Gastrocnemius medialis (tissue), 4 donors: ENCODE results near the gene TEF. TPM values are rescaled to one million over a fixed set of nuclear protein-coding genes. Genes with fewer than 3 reads are reported as not detected.

ENCODE experiments used
- ATAC-seq, 2 donors: fragments of 150-250 bp; one replicate each; pipeline ENCODE4 v1.9.1; 2016
- DNase-seq, 2 donors: peaks; one replicate each; pipeline ENCODE4 v3.0.0-alpha.2; 2019
- H3K27ac ChIP-seq, 4 donors: fragments of 200-600 bp; sonication (generic); 1 replicate in 1 of 4; 2 replicates in 3 of 4; pipeline ENCODE4 v1.5.1; 2016 to 2018; ENCODE audit warnings: mild to moderate bottlenecking in 2 of 4, moderate library complexity in 1 of 4
- H3K27me3 ChIP-seq, 3 donors: fragments of 200-600 bp; sonication (generic) in 2 of 3; 1 replicate in 1 of 3; 2 replicates in 2 of 3; pipeline versions ENCODE4 v1.5.1 to v1.6.0; 2016 to 2019; ENCODE audit warnings: mild to moderate bottlenecking in 1 of 3, moderate library complexity in 1 of 3
- H3K36me3 ChIP-seq, 2 donors: fragments of 200-600 bp; sonication (generic) in 1 of 2; one replicate each; pipeline ENCODE4 v1.5.1; 2017 to 2018
- H3K4me1 ChIP-seq, 2 donors: fragments of 200-600 bp; sonication (generic) in 1 of 2; one replicate each; pipeline ENCODE4 v1.5.1; 2016 to 2017; ENCODE audit warnings: mild to moderate bottlenecking in 2 of 2
- H3K4me3 ChIP-seq, 4 donors: fragments of 200-600 bp; sonication (generic) in 3 of 4; 1 replicate in 1 of 4; 2 replicates in 3 of 4; pipeline ENCODE4 v1.5.1; 2016 to 2019; ENCODE audit warnings: mild to moderate bottlenecking in 2 of 4
- H3K9me3 ChIP-seq, 3 donors: fragments of 200-600 bp; sonication (generic) in 2 of 3; 1 replicate in 1 of 3; 2 replicates in 2 of 3; pipeline ENCODE4 v1.5.1; 2016 to 2019
- CTCF ChIP-seq, 5 experiments: fragments of 450-650 bp in 3 of 5; fragments of 200-600 bp in 2 of 5; sonication (generic) in 2 of 5; IDR thresholded peaks in 4 of 5; conservative IDR thresholded peaks in 1 of 5; 1 replicate in 4 of 5; 2 replicates in 1 of 5; pipeline ENCODE4 v1.5.1; 2016 to 2019; ENCODE audit warnings: antibody characterized with exemption in 5 of 5, mild to moderate bottlenecking in 3 of 5, moderate library complexity in 3 of 5
- POLR2A ChIP-seq, 2 donors: fragments of 450-650 bp; IDR thresholded peaks; one replicate each; pipeline ENCODE4 v1.6.1; 2017; ENCODE audit warnings: antibody characterized with exemption in 2 of 2, mild to moderate bottlenecking in 2 of 2, moderate library complexity in 2 of 2
- in situ Hi-C, 4 donors: fragments of 200-750 bp; cut with MboI; loops; one replicate each; pipeline versions ENCODE4 v1.15.0 to v1.8.0; 2017; ENCODE audit warnings: low sequenced_read_pairs in 4 of 4
- intact Hi-C: fragments of 100-400 bp; cut with DNase I; formaldehyde crosslinking; loops from one replicate; pipeline ENCODE4 v1.15.1; 2023; ENCODE audit warnings: low total_unique reads
- total RNA-seq, 4 donors: library from RNA; depleted of rRNA; stranded (reverse); fragments of >200 nt; gene quantifications; one replicate each; pipeline versions ENCODE4 v1.1.0 to v1.2.3, GENCODE V29; 2016

Gene TEF
- total RNA-seq, 4 donors from 2014 or later: 15.6 to 39.8 (median 19.5) TPM

GRCh38 chr22:41341012-41341411 lies 40.7 kb upstream of the TEF start:
- DNase-seq: no peak
- Histone ChIP-seq H3K4me3 (no peak overlapping the region), H3K4me1 (no peaks in the 10 kb centered on the region), H3K9me3 (no peaks in the 10 kb centered on the region), H3K27me3 (no peaks in the 10 kb centered on the region), H3K27ac (no peak overlapping the region), H3K36me3 (peaks cover 0 to 61% of the 10 kb centered on the region in 2 donors)
- no peak for ATAC-seq
- intact Hi-C loops: no loop called here
- in situ Hi-C loops: no loop called here
- TF ChIP-seq CTCF (IDR thresholded peaks at IDR 0.05 in 4 of 5, conservative IDR thresholded peaks at IDR 0.05 in 1 of 5) (no peak), POLR2A (IDR thresholded peaks at IDR 0.05) (no peak)

- in situ Hi-C loops: no loop called here
- Histone ChIP-seq H3K27me3 (no peaks in the 10 kb centered on the region), H3K9me3 (no peaks in the 10 kb centered on the region), H3K36me3 (peaks cover 0 to 70% of the 10 kb centered on the region in 2 donors), H3K4me1 (peaks cover 0 to 1% of the 10 kb centered on the region in 2 donors), H3K27ac (no peak overlapping the region), H3K4me3 (no peak overlapping the region)
- DNase-seq (no peak), ATAC-seq (no peak)
- TF ChIP-seq POLR2A (IDR thresholded peaks at IDR 0.05) (no peak), CTCF (IDR thresholded peaks at IDR 0.05 in 4 of 5, conservative IDR thresholded peaks at IDR 0.05 in 1 of 5) (no peak)
- intact Hi-C loops: no loop called here
These were observed 39.8 kb upstream of the TEF start for GRCh38 chr22:41341990-41342389.

- Histone ChIP-seq H3K4me3 (no peak overlapping the region), H3K36me3 (peaks cover 0 to 83% of the 10 kb centered on the region in 2 donors), H3K27ac (no peak overlapping the region), H3K27me3 (no peaks in the 10 kb centered on the region), H3K4me1 (peaks cover 3 to 8% of the 10 kb centered on the region in 2 donors), H3K9me3 (no peaks in the 10 kb centered on the region)
- TF ChIP-seq POLR2A (IDR thresholded peaks at IDR 0.05) (no peak), CTCF (IDR thresholded peaks at IDR 0.05 in 4 of 5, conservative IDR thresholded peaks at IDR 0.05 in 1 of 5) (no peak)
- DNase-seq: no peak
- in situ Hi-C loops: no loop called here
- intact Hi-C loops: no loop called here
- no peak for ATAC-seq
These were observed 38.4 kb upstream of the TEF start for GRCh38 chr22:41343300-41343699.

- Histone ChIP-seq H3K9me3 (no peaks in the 10 kb centered on the region), H3K27ac (no peak overlapping the region), H3K36me3 (peaks cover 0 to 87% of the 10 kb centered on the region in 2 donors), H3K4me3 (no peak overlapping the region), H3K27me3 (no peaks in the 10 kb centered on the region), H3K4me1 (peaks cover 3 to 8% of the 10 kb centered on the region in 2 donors)
- in situ Hi-C loops (no loop called here), intact Hi-C loops (no loop called here)
- ATAC-seq: no peak
- TF ChIP-seq POLR2A (IDR thresholded peaks at IDR 0.05) (no peak), CTCF (IDR thresholded peaks at IDR 0.05 in 4 of 5, conservative IDR thresholded peaks at IDR 0.05 in 1 of 5) (no peak)
- no peak for DNase-seq
These were observed 38.0 kb upstream of the TEF start for GRCh38 chr22:41343717-41344116.

- H3K27ac ChIP-seq: no peak overlapping the region
- no peak for ATAC-seq
These were observed 37.5 kb upstream of the TEF start for GRCh38 chr22:41344189-41344788.

More at GRCh38 chr22:41344189-41344788, 37.5 kb upstream of the TEF start:
- in situ Hi-C loops: no loop called here
- H3K36me3 ChIP-seq: peaks cover 0 to 88% of the 10 kb centered on the region in 2 donors
- no peaks in the 10 kb centered on the region for H3K27me3 ChIP-seq
- H3K9me3 ChIP-seq: no peaks in the 10 kb centered on the region
- TF ChIP-seq POLR2A (IDR thresholded peaks at IDR 0.05) (no peak), CTCF (IDR thresholded peaks at IDR 0.05 in 4 of 5, conservative IDR thresholded peaks at IDR 0.05 in 1 of 5) (no peak)
- no peak overlapping the region for H3K4me3 ChIP-seq
- peaks cover 3 to 8% of the 10 kb centered on the region in 2 donors for H3K4me1 ChIP-seq
- no peak for DNase-seq
- intact Hi-C loops: no loop called here
